Aortic smooth muscle cell (primary cell): ENCODE results near the gene WDR87. TPM values are rescaled to one million over a fixed set of nuclear protein-coding genes. Genes with fewer than 3 reads are reported as not detected.

Experiments used
- total RNA-seq: library from RNA; depleted of rRNA; stranded (reverse); fragments of >200 nt; gene quantifications from 2 replicates; pipeline ENCODE4 v1.2.3, GENCODE V29; 2014

WDR87 gene
- total RNA-seq = not detected in 2 replicates

GRCh38 chr19:37905946-37906868, at the start of gene WDR87:
Gene WDR87 (minus strand): TSS chr19:37906594. CDS start chr19:37898239, 8,355 bp downstream.

GRCh38 chr19:37906869-37907734, 708 bp upstream of the WDR87 start, which contains the start of gene SIPA1L3:
Gene SIPA1L3 (plus strand): TSS chr19:37907208. CDS start chr19:38081566, 174,358 bp downstream.

Other genes starting within 250 kb of the WDR87 start
- 3.0 and 3.5 TPM in 2 replicates for gene ZNF607, start 186.8 kb downstream of the WDR87 start, total RNA-seq
- 5.4 and 6.1 TPM in 2 replicates for gene ZNF573, start 127.0 kb downstream of the WDR87 start, total RNA-seq
- 6.6 and 12.5 TPM in 2 replicates for gene SIPA1L3, start 614 bp upstream of the WDR87 start, total RNA-seq